Activated CD4-positive, alpha-beta T cell treated with anti-CD3 and anti-CD28 coated beads, Interleukin-2, amount 10 ng/mL, durations not matched to agents 7 days and 5 days (primary cell): ENCODE results near the gene BICRAL. TPM values are rescaled to one million over a fixed set of nuclear protein-coding genes. Genes with fewer than 3 reads are reported as not detected.
"Not testable (repeated sequence)": the region's sequence is repeated elsewhere in the genome, so short reads cannot be mapped to it uniquely, and the experiment has no call there.

ENCODE experiments used
- CTCF ChIA-PET: fragments of 350-600 bp; sonication (Branson Sonifier 250); formaldehyde crosslinking; loops from one replicate; lab custom pipeline; 2021; ENCODE audit warnings: antibody characterized with exemption; lab: Charles Lee
- POLR2A ChIA-PET: fragments of 350-600 bp; sonication (Branson Sonifier 250); formaldehyde crosslinking; loops from one replicate; lab custom pipeline; 2021; ENCODE audit warnings: antibody characterized with exemption; lab: Charles Lee
- DNase-seq: peaks from one replicate; pipeline ENCODE4 v3.0.0-alpha.2; 2020
- H3K27ac Mint-ChIP-seq: one replicate; pipeline ENCODE4 v1.8.0; 2021; ENCODE audit warnings: mild to moderate bottlenecking, moderate library complexity, mixed read lengths
- H3K27me3 Mint-ChIP-seq: one replicate; pipeline ENCODE4 v1.8.0; 2021; ENCODE audit warnings: mixed read lengths
- H3K36me3 Mint-ChIP-seq: one replicate; pipeline ENCODE4 v1.8.0; 2021; ENCODE audit warnings: low read depth, mixed read lengths
- H3K4me1 Mint-ChIP-seq: one replicate; pipeline ENCODE4 v1.8.0; 2021; ENCODE audit warnings: mixed read lengths
- H3K4me3 Mint-ChIP-seq: one replicate; pipeline ENCODE4 v1.8.0; 2021; ENCODE audit warnings: mild to moderate bottlenecking, moderate library complexity, mixed read lengths
- H3K9me3 Mint-ChIP-seq: one replicate; pipeline ENCODE4 v1.8.0; 2021; ENCODE audit warnings: mixed read lengths
- total RNA-seq, 2 experiments: library from RNA; stranded (reverse); gene quantifications; one replicate each; pipeline ENCODE4 v1.2.3, GENCODE V29; 2021

BICRAL gene
- total RNA-seq, 2 experiments from 2014 or later = 23.4 to 27.8 TPM

- H3K27me3 Mint-ChIP-seq = no peaks in the 10 kb centered on the region
- peak overlapping the region; percentile 95 for H3K4me3 Mint-ChIP-seq
- peak overlapping the region; percentile 100 for H3K27ac Mint-ChIP-seq
- peaks cover 27% of the 10 kb centered on the region for H3K4me1 Mint-ChIP-seq
- peaks cover 22% of the 10 kb centered on the region for H3K36me3 Mint-ChIP-seq
- no peak for DNase-seq
- H3K9me3 Mint-ChIP-seq = no peaks in the 10 kb centered on the region
- ChIA-PET CTCF (interaction anchor here (0.6 to 1.4 kb wide), 2 partner anchors 13 to 886 kb away, joined by 3 to 6 read pairs; no protein-coding TSS in a partner anchor), POLR2A (no interaction called here)
These were observed 2.2 kb downstream of the BICRAL start for GRCh38 chr6:42783876-42784642.

GRCh38 chr6:42784717-42785498 is 3.1 kb downstream of the BICRAL start:
- POLR2A ChIA-PET = interaction anchor here (0.6 to 1.2 kb wide), 2 partner anchors 8 to 30 kb away, joined by 3 read pairs; no protein-coding TSS in a partner anchor
- Mint-ChIP-seq H3K36me3 (peaks cover 28% of the 10 kb centered on the region), H3K27me3 (no peaks in the 10 kb centered on the region), H3K9me3 (no peaks in the 10 kb centered on the region), H3K27ac (peak overlapping the region; percentile 100), H3K4me1 (peaks cover 26% of the 10 kb centered on the region), H3K4me3 (peak overlapping the region; percentile 95)
- DNase-seq = no peak
- CTCF ChIA-PET = interaction anchor here (0.6 to 1.4 kb wide), 2 partner anchors 14 to 887 kb away, joined by 3 to 6 read pairs; no protein-coding TSS in a partner anchor

DNA sequence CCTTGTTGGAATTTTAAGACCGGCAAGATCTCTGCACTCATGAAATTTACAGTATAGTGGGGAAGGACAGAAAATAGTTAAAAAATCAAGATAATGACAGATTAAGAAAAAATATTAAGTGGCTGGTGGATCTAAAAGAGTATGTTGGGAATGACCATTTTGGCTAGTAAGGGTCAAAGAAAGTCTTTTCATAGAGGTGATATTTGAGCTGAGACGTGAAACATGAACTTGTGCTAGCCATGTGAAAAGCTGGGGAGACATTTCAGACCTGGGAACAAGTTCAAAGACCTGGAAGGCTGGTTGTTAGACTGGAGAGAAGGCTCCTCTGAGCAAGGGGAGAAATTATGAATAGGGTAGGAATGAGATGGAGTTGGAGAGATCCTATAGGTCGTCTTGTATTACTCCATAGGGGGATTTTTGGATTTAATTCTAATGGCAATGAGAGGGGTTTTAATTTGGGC is 4.7 kb downstream of the BICRAL start:
- ChIA-PET POLR2A (no interaction called here), CTCF (interaction anchor here (1.5 kb wide), 1 partner anchor 46 kb away, joined by 3 read pairs; no protein-coding TSS in a partner anchor)
- DNase-seq = no peak
- Mint-ChIP-seq H3K4me3 (no peak overlapping the region), H3K27me3 (no peaks in the 10 kb centered on the region), H3K4me1 (peaks cover 27% of the 10 kb centered on the region), H3K27ac (no peak overlapping the region), H3K36me3 (peaks cover 35% of the 10 kb centered on the region), H3K9me3 (no peaks in the 10 kb centered on the region)

DNA sequence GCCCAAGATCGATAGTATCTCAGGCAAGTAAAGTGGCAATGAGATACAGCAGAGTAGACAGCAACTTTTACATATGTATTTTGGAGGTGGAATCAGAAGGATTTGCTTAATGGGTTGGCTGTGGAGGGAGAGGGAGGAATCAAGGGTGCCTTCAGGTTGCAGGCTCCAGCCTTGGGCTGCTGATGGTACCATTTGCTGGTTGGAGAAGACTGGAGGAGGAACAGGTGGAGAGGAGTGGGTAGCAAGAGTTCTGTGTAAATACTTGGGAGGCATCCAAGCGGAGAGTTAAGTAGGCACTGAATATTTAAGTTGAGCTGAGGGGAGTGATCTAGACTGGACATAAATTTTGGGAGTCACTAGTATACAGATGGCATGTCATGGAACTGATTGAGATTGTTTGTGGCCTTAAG is 5.2 kb downstream of the BICRAL start:
- H3K4me1 Mint-ChIP-seq = peaks cover 29% of the 10 kb centered on the region
- ChIA-PET POLR2A (interaction anchor here (0.6 kb wide), 1 partner anchor 72 kb away, joined by 4 read pairs; no protein-coding TSS in a partner anchor), CTCF (interaction anchor here (0.6 to 1.5 kb wide), 3 partner anchors 46 to 225 kb away, joined by 3 read pairs; a partner anchor contains a TSS)
- DNase-seq = no peak
- H3K4me3 Mint-ChIP-seq = no peak overlapping the region
- H3K9me3 Mint-ChIP-seq = no peaks in the 10 kb centered on the region
- H3K27me3 Mint-ChIP-seq = no peaks in the 10 kb centered on the region
- no peak overlapping the region for H3K27ac Mint-ChIP-seq
- peaks cover 33% of the 10 kb centered on the region for H3K36me3 Mint-ChIP-seq

- H3K9me3 Mint-ChIP-seq = no peaks in the 10 kb centered on the region
- H3K27ac Mint-ChIP-seq = no peak overlapping the region
- CTCF ChIA-PET = no interaction called here
- no peak overlapping the region for H3K4me3 Mint-ChIP-seq
- no peak for DNase-seq
- peaks cover 29% of the 10 kb centered on the region for H3K4me1 Mint-ChIP-seq
- H3K36me3 Mint-ChIP-seq = peaks cover 32% of the 10 kb centered on the region
- H3K27me3 Mint-ChIP-seq = no peaks in the 10 kb centered on the region
- POLR2A ChIA-PET = no interaction called here
These were observed 6.8 kb downstream of the BICRAL start for GRCh38 chr6:42788671-42789070.

DNA sequence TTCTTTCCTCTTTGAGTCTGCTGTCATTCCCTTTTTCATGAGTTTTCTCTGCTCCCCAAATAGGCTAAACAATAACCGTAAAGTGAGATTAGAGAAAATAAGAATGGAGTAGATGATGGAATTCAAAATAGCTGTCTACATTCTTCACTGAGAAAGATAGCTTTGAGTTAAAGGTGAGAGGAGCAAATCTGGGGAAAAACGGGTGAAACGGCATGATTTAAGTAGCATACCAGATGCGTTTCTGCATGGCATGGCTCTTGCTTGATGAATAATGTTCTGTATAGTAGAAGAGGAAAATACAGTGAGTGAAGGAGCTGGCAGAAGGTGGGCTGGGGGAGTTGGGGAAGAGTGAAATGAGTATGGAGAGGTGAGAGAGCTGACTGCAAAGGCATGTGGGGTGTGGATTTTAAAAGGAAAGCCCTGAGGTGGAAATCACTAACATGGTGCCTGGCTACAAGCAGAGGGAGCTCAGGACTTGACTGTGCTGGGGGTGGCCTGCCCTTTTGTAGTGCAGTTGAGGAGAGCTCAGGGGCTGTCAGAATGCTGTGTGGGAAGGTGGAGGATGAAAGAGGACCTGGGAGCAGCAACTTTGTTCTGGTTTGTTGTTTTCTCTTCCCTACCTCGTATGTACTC is 8.8 kb downstream of the BICRAL start:
- DNase-seq = no peak
- POLR2A ChIA-PET = interaction anchor here (0.9 kb wide), 1 partner anchor 44 kb away, joined by 3 read pairs; the partner anchor contains the start of gene TBCC
- peaks cover 15% of the 10 kb centered on the region for H3K36me3 Mint-ChIP-seq
- peak overlapping the region; percentile 14 for H3K27ac Mint-ChIP-seq
- CTCF ChIA-PET = no interaction called here
- H3K4me3 Mint-ChIP-seq = no peak overlapping the region
- H3K9me3 Mint-ChIP-seq = no peaks in the 10 kb centered on the region
- no peaks in the 10 kb centered on the region for H3K27me3 Mint-ChIP-seq
- peaks cover 32% of the 10 kb centered on the region for H3K4me1 Mint-ChIP-seq

DNA sequence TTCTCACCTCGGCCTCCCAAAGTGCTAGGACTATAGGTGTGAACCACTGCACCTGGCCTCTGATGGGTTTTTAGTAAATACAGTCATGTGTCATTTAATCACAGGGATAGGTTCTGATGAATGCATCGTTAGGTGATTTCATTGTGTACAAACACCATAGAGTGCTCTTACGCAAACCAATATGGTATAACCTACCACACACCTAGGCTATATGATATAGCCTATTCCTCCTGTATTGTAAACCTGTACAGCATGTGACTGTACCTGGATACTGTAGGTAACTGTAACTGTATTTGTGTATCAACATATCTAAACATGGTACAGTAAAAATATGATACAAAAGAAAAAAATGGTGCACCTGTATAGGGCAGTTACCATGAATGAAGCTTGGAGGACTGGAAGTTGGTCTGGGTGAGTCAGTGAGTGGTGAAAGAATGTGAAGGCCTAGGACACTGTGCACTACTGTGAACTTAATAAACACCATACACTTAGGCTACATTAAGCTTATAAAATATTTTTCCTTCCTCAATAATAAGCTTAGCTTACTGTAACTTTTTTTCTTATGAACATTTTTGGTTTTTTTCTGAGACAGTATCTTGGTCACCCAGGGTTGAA is 10.0 kb downstream of the BICRAL start:
- peaks cover 40% of the 10 kb centered on the region for H3K4me1 Mint-ChIP-seq
- H3K4me3 Mint-ChIP-seq = no peak overlapping the region
- H3K9me3 Mint-ChIP-seq = no peaks in the 10 kb centered on the region
- peaks cover 15% of the 10 kb centered on the region for H3K36me3 Mint-ChIP-seq
- H3K27me3 Mint-ChIP-seq = no peaks in the 10 kb centered on the region
- POLR2A ChIA-PET = no interaction called here
- CTCF ChIA-PET = interaction anchor here (0.6 to 0.9 kb wide), 5 partner anchors 19 to 406 kb away, joined by 3 to 6 read pairs (median 4); no protein-coding TSS in a partner anchor
- H3K27ac Mint-ChIP-seq = no peak overlapping the region
- no peak for DNase-seq

- CTCF ChIA-PET = no interaction called here
- POLR2A ChIA-PET = no interaction called here
- Mint-ChIP-seq H3K36me3 (peaks cover 4% of the 10 kb centered on the region), H3K4me1 (peaks cover 21% of the 10 kb centered on the region), H3K27me3 (no peaks in the 10 kb centered on the region), H3K27ac (no peak overlapping the region), H3K9me3 (no peaks in the 10 kb centered on the region), H3K4me3 (no peak overlapping the region)
- no peak for DNase-seq
These were observed 13.8 kb downstream of the BICRAL start for GRCh38 chr6:42795651-42796050.

DNA sequence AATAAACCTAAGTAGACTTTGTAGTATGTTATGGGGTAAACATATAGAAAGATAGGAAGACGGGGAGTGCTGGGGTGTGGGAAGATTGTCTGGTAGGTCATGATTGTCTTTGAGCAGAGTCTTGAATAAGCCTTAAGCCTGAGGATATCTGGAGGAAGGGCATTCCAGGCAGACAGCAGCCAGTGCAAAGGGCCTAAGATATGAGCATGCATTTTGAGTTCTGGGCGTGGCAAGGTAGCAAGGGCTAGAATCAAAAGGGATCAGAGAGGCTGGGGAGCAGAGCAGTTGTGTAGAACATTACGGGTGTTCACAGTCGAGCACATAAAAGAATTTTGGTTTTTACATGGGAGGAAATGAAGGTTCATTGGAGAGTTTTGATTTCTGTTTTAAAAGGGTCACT is 14.3 kb downstream of the BICRAL start:
- Mint-ChIP-seq H3K4me3 (no peak overlapping the region), H3K9me3 (no peaks in the 10 kb centered on the region), H3K27ac (no peak overlapping the region), H3K36me3 (peaks cover 2% of the 10 kb centered on the region), H3K27me3 (no peaks in the 10 kb centered on the region), H3K4me1 (peaks cover 17% of the 10 kb centered on the region)
- POLR2A ChIA-PET = no interaction called here
- no peak for DNase-seq
- CTCF ChIA-PET = no interaction called here

DNA sequence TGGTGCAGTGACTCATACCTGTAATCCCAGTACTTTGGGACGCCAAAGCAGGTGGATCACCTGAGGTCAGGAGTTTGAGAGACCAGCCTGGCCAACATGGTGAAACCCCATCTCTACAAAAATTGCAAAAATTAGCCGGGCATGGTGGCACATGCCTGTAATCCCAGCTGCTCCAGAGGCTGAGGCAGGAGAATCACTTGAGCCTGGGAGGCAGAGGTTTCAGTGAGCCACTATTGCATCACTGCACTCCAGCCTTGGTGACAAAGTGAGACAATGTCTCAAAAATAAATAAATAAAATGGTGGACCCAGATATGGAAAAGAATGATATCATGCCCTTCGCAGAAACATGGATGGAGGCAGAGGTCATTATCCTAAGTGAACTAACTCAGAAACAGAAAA is 15.8 kb downstream of the BICRAL start:
- H3K27me3 Mint-ChIP-seq = not testable (repeated sequence)

DNA sequence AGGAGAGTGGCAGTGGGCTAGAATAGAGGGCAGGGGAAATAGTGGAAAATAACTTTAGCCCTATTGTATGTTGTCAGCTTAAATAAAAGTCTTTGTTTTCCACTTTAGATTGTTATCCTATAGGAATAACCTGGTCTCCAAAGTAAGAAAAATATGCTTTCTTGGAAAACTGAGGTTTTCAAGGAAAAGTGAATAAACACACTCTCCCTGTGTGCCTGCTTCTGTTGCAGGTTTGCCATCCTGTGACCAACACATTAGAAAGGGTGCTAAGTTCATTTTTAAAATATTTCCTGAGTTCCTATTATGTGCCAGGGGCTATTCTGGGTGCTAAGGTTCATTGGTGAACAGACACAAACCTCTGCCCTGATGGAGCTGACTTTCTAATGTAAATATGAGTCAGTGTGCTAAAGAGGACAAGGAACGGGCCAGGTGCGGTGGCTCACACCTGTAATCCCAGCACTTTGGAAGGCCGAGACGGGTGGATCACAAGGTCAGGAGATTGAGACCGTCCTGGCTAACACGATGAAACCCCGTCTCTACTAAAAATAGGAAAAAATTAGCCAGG is 23.5 kb downstream of the BICRAL start:
- peaks cover 4% of the 10 kb centered on the region for H3K4me1 Mint-ChIP-seq
- ChIA-PET POLR2A (no interaction called here), CTCF (no interaction called here)
- H3K27me3 Mint-ChIP-seq = no peaks in the 10 kb centered on the region
- H3K27ac Mint-ChIP-seq = no peak overlapping the region
- H3K36me3 Mint-ChIP-seq = no peaks in the 10 kb centered on the region
- no peaks in the 10 kb centered on the region for H3K9me3 Mint-ChIP-seq
- no peak overlapping the region for H3K4me3 Mint-ChIP-seq
- DNase-seq = no peak

More for the DNA sequence above, 15.8 kb downstream of the BICRAL start:
- POLR2A ChIA-PET, H3K4me3 Mint-ChIP-seq, H3K27ac Mint-ChIP-seq, H3K9me3 Mint-ChIP-seq, DNase-seq, H3K36me3 Mint-ChIP-seq: not testable (repeated sequence)
- peaks cover 14% of the 10 kb centered on the region for H3K4me1 Mint-ChIP-seq
- CTCF ChIA-PET = interaction anchor here (0.8 to 0.9 kb wide), 2 partner anchors 17 to 32 kb away, joined by 3 read pairs; no protein-coding TSS in a partner anchor

DNA sequence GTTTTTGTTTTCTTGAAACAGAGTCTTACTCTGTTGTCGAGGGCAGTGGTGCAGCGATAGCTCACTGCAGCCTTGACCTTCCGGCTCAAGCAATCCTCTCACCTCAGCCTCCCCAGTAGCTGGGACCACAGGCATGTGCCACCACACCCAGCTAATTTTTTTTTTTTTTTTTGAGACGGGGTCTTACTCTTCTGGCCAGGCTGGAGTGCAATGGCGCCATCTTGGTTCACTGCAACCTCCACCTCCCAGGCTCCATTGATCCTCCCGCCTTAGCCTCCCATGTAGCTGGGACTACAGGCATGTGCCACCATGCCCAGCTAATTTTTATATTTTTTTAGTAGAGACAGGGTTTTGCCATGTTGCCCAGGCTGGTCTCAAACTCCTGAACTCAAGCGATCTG is 24.5 kb downstream of the BICRAL start:
- H3K9me3 Mint-ChIP-seq, H3K36me3 Mint-ChIP-seq, POLR2A ChIA-PET, DNase-seq, H3K4me1 Mint-ChIP-seq, H3K27me3 Mint-ChIP-seq, H3K4me3 Mint-ChIP-seq, H3K27ac Mint-ChIP-seq: not testable (repeated sequence)
- CTCF ChIA-PET = interaction anchor here (0.6 to 1.2 kb wide), 4 partner anchors 133 to 585 kb away, joined by 3 to 4 read pairs (median 3); no protein-coding TSS in a partner anchor
